Neural progenitor cell (in vitro differentiated cells): ENCODE results near the gene ITGA6. TPM values are rescaled to one million over a fixed set of nuclear protein-coding genes. Genes with fewer than 3 reads are reported as not detected.

Experiments
- DNase-seq: peaks from one replicate; pipeline ENCODE4 v3.0.0-alpha.2; 2016; ENCODE audit warnings: low spot score
- H2AFZ ChIP-seq: fragments of 200-600 bp; sonication (generic); replicated peaks from 2 replicates; pipeline ENCODE4 v1.6.1; 2016; ENCODE audit warnings: antibody characterized with exemption
- H3F3A ChIP-seq: fragments of 200-600 bp; sonication (generic); 2 replicates; pipeline ENCODE4 v1.6.1; 2016; ENCODE audit warnings: antibody characterized with exemption, low read depth
- H3K27ac ChIP-seq: fragments of 200-600 bp; sonication (generic); 2 replicates; pipeline ENCODE4 v1.5.1; 2016; ENCODE audit warnings: mild to moderate bottlenecking
- H3K27me3 ChIP-seq: fragments of 200-600 bp; sonication (generic); 2 replicates; pipeline ENCODE4 v1.6.1; 2016; ENCODE audit warnings: mild to moderate bottlenecking, moderate library complexity
- H3K36me3 ChIP-seq: fragments of 200-600 bp; sonication (generic); 2 replicates; pipeline ENCODE4 v1.5.1; 2016
- H3K4me1 ChIP-seq: fragments of 200-600 bp; sonication (generic); 2 replicates; pipeline ENCODE4 v1.6.1; 2016; ENCODE audit warnings: mixed run types
- H3K4me2 ChIP-seq: fragments of 200-600 bp; sonication (generic); 2 replicates; pipeline ENCODE4 v1.6.1; 2016
- H3K4me3 ChIP-seq: fragments of 200-600 bp; sonication (generic); 2 replicates; pipeline ENCODE4 v1.5.1; 2016
- H3K79me2 ChIP-seq: fragments of 200-600 bp; sonication (generic); 2 replicates; pipeline ENCODE4 v1.6.1; 2016; ENCODE audit warnings: low read depth
- H3K9ac ChIP-seq: fragments of 200-600 bp; sonication (generic); 2 replicates; pipeline ENCODE4 v1.6.1; 2016
- H3K9me3 ChIP-seq: fragments of 200-600 bp; sonication (generic); 2 replicates; pipeline ENCODE4 v1.5.1; 2016; ENCODE audit warnings: low read depth
- H4K20me1 ChIP-seq: fragments of 200-600 bp; sonication (generic); 2 replicates; pipeline ENCODE4 v1.6.1; 2016; ENCODE audit warnings: low read depth
- H3K27ac Mint-ChIP-seq: 3 replicates; pipeline ENCODE4 v1.8.0; 2021; ENCODE audit warnings: mixed read lengths
- H3K27me3 Mint-ChIP-seq: 2 replicates; pipeline ENCODE4 v1.8.0; 2022; ENCODE audit warnings: low read depth, mild to moderate bottlenecking, inconsistent platforms, moderate library complexity, mixed read lengths; ENCODE audit not compliant: insufficient read depth
- H3K36me3 Mint-ChIP-seq: 3 replicates; pipeline ENCODE4 v1.8.0; 2021; ENCODE audit warnings: mixed read lengths
- H3K4me1 Mint-ChIP-seq: 3 replicates; pipeline ENCODE4 v1.8.0; 2021; ENCODE audit warnings: mixed read lengths
- H3K4me3 Mint-ChIP-seq: 3 replicates; pipeline ENCODE4 v1.8.0; 2021; ENCODE audit warnings: mild to moderate bottlenecking, moderate library complexity, mixed read lengths
- H3K9me3 Mint-ChIP-seq: 3 replicates; pipeline ENCODE4 v1.8.0; 2020; ENCODE audit warnings: mixed read lengths
- CTCF ChIP-seq: fragments of 200-600 bp; sonication (generic); IDR thresholded peaks from 2 replicates; pipeline ENCODE4 v1.5.1; 2017; ENCODE audit warnings: antibody characterized with exemption, mild to moderate bottlenecking
- EZH2 ChIP-seq: fragments of 200-600 bp; sonication (generic); IDR thresholded peaks from 2 replicates; pipeline ENCODE4 v1.6.1; 2017; ENCODE audit warnings: antibody characterized with exemption, mild to moderate bottlenecking, moderate library complexity
- EZH2phosphoT487 ChIP-seq: fragments of 200-600 bp; sonication (generic); IDR thresholded peaks from 2 replicates; pipeline ENCODE4 v1.6.1; 2017; ENCODE audit warnings: antibody characterized with exemption
- total RNA-seq: library from RNA; depleted of rRNA; stranded (reverse); fragments of >200 nt; gene quantifications from 2 replicates; pipeline ENCODE4 v1.2.3, GENCODE V29; 2015; ENCODE audit warnings: low replicate concordance

ITGA6 gene
- total RNA-seq, 1 donor from 2014 or later, result 161 TPM

- H3K36me3 Mint-ChIP-seq, result peaks cover 6% of the 10 kb centered on the region
- Histone ChIP-seq H3K79me2 (no peaks in the 10 kb centered on the region), H4K20me1 (no peaks in the 10 kb centered on the region), H3K4me1 (no peaks in the 10 kb centered on the region), H3K36me3 (no peaks in the 10 kb centered on the region), H3K27me3 (no peaks in the 10 kb centered on the region), H2AFZ (no peak overlapping the region), H3K4me3 (no peak overlapping the region), H3K27ac (no peak overlapping the region), H3K9me3 (peaks cover 1% of the 10 kb centered on the region), H3K4me2 (no peak overlapping the region), H3K9ac (no peak overlapping the region), H3F3A (no peaks in the 10 kb centered on the region)
- no peak overlapping the region for H3K4me3 Mint-ChIP-seq
- peaks cover 6% of the 10 kb centered on the region for H3K27me3 Mint-ChIP-seq
- peaks cover 34% of the 10 kb centered on the region for H3K9me3 Mint-ChIP-seq
- H3K4me1 Mint-ChIP-seq, result no peaks in the 10 kb centered on the region
- no peak for DNase-seq
- TF ChIP-seq EZH2phosphoT487 (no peak), EZH2 (no peak), CTCF (no peak)
- H3K27ac Mint-ChIP-seq, result no peak overlapping the region
Measured at GRCh38 chr2:172516299-172516698, 88.9 kb downstream of the ITGA6 start.

GRCh38 chr2:172518995-172519394 is 91.6 kb downstream of the ITGA6 start:
- H3K36me3 ChIP-seq, result no peaks in the 10 kb centered on the region
- H2AFZ ChIP-seq, result no peak overlapping the region
- no peaks in the 10 kb centered on the region for H3K36me3 Mint-ChIP-seq
- H3K4me3 Mint-ChIP-seq, result no peak overlapping the region
- peaks cover 10% of the 10 kb centered on the region for H3K27me3 Mint-ChIP-seq
- H3K4me1 Mint-ChIP-seq, result no peaks in the 10 kb centered on the region
- no peaks in the 10 kb centered on the region for H3K9me3 ChIP-seq
- no peak overlapping the region for H3K27ac Mint-ChIP-seq
- no peak overlapping the region for H3K4me3 ChIP-seq
- peaks cover 15% of the 10 kb centered on the region for H3K9me3 Mint-ChIP-seq
- H3K79me2 ChIP-seq, result no peaks in the 10 kb centered on the region
- H4K20me1 ChIP-seq, result no peaks in the 10 kb centered on the region
- H3K4me1 ChIP-seq, result no peaks in the 10 kb centered on the region
- H3F3A ChIP-seq, result no peaks in the 10 kb centered on the region
- no peaks in the 10 kb centered on the region for H3K27me3 ChIP-seq
- no peak overlapping the region for H3K4me2 ChIP-seq
- TF ChIP-seq CTCF (no peak), EZH2 (no peak), EZH2phosphoT487 (no peak)
- H3K9ac ChIP-seq, result no peak overlapping the region
- no peak for DNase-seq
- no peak overlapping the region for H3K27ac ChIP-seq

GRCh38 chr2:172525601-172526000 is 98.2 kb downstream of the ITGA6 start:
- H3K9me3 ChIP-seq, result peaks cover 6% of the 10 kb centered on the region
- no peak overlapping the region for H3K4me2 ChIP-seq
- peaks cover 10% of the 10 kb centered on the region for H3K27me3 Mint-ChIP-seq
- no peak overlapping the region for H3K27ac Mint-ChIP-seq
- TF ChIP-seq CTCF, result no peak
- no peak for TF ChIP-seq EZH2phosphoT487
- no peak for TF ChIP-seq EZH2
- peaks cover 3% of the 10 kb centered on the region for H3K36me3 Mint-ChIP-seq
- H3K4me3 ChIP-seq, result no peak overlapping the region
- no peak overlapping the region for H3K27ac ChIP-seq
- H3F3A ChIP-seq, result no peaks in the 10 kb centered on the region
- no peaks in the 10 kb centered on the region for H3K4me1 Mint-ChIP-seq
- H2AFZ ChIP-seq, result no peak overlapping the region
- H3K4me1 ChIP-seq, result no peaks in the 10 kb centered on the region
- no peaks in the 10 kb centered on the region for H3K27me3 ChIP-seq
- H3K79me2 ChIP-seq, result no peaks in the 10 kb centered on the region
- peaks cover 35% of the 10 kb centered on the region for H3K9me3 Mint-ChIP-seq
- no peak overlapping the region for H3K9ac ChIP-seq
- no peaks in the 10 kb centered on the region for H3K36me3 ChIP-seq
- H3K4me3 Mint-ChIP-seq, result no peak overlapping the region
- DNase-seq, result peak; percentile 12
- no peaks in the 10 kb centered on the region for H4K20me1 ChIP-seq
